Activated CD8-positive, alpha-beta T cell treated with anti-CD3 and anti-CD28 coated beads, Interleukin-2, amount 10 ng/mL, durations not matched to agents 7 days and 5 days (primary cell): ENCODE measurements around the gene MMP23B. TPM values are rescaled to one million over a fixed set of nuclear protein-coding genes. Genes with fewer than 3 reads are reported as not detected.

Experiments used
- ATAC-seq: fragments of 150-1000 bp; cut with Tn5 transposase; one replicate; pipeline ENCODE4 v1.10.0; 2021; ENCODE audit warnings: moderate library complexity
- CTCF ChIA-PET: fragments of 350-600 bp; sonication (Branson Sonifier 250); formaldehyde crosslinking; loops from one replicate; lab custom pipeline; 2021; ENCODE audit warnings: antibody characterized with exemption; lab: Charles Lee
- POLR2A ChIA-PET: fragments of 350-600 bp; sonication (Branson Sonifier 250); formaldehyde crosslinking; loops from one replicate; lab custom pipeline; 2021; ENCODE audit warnings: antibody characterized with exemption; lab: Charles Lee
- DNase-seq: peaks from one replicate; pipeline ENCODE4 v3.0.0-alpha.2; 2020
- H3K27ac Mint-ChIP-seq: one replicate; pipeline ENCODE4 v1.8.0; 2021; ENCODE audit warnings: mild to moderate bottlenecking, mixed read lengths
- H3K27me3 Mint-ChIP-seq: one replicate; pipeline ENCODE4 v1.8.0; 2021; ENCODE audit warnings: low read depth, mixed read lengths
- H3K36me3 Mint-ChIP-seq: one replicate; pipeline ENCODE4 v1.8.0; 2021; ENCODE audit warnings: low read depth, mixed read lengths
- H3K4me1 Mint-ChIP-seq: one replicate; pipeline ENCODE4 v1.8.0; 2021; ENCODE audit warnings: low read depth, mixed read lengths
- H3K4me3 Mint-ChIP-seq: one replicate; pipeline ENCODE4 v1.8.0; 2021; ENCODE audit warnings: mild to moderate bottlenecking, mixed read lengths
- H3K9me3 Mint-ChIP-seq: one replicate; pipeline ENCODE4 v1.8.0; 2022; ENCODE audit warnings: mixed read lengths; ENCODE audit not compliant: insufficient read depth
- total RNA-seq, 2 experiments: library from RNA; stranded (reverse); gene quantifications; one replicate each; pipeline ENCODE4 v1.2.3, GENCODE V29; 2021

Gene MMP23B
- total RNA-seq, 2 experiments from 2014 or later: 1.7 to 2.0 TPM

DNA sequence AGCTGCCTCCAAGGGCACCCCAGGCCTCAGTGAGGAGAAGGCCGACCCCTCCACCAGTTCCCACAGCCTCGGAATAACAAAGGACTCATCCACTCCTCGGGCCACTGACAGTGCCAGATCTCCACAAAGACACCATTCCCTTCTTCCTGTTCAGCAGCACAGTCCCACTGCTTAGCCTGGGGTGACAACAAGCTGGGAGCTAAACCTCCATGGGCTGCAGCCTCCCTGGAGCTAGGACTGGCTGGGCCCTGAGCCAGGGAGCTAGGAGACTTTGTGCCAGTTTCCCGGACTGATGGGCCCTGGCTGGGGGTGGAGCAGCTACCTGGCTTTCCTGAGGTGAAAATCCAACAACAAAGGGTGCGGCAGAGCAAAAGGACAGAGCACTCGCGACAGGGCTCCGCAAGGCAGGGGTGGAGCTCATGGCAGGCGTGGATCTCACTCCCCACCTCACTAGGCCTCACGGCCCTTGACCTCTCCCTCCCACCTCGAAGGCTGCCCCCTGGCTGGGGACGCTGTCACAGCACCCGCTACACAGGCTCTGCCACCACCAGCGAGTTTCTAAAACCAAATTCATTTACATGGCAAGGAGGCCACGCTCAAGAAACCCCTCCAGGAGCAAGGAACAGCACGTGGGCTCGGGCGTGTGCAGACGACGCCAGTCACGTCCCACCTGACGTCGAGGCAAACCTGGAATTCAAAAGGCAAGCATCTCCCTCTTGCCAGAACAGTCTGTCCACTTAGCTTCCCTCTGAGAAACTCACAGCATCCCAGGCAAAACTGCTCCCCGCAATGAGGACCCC, 46.8 kb downstream of the MMP23B start:
- POLR2A ChIA-PET: interaction anchor here (0.6 to 2.1 kb wide), 9 partner anchors 9 to 309 kb away, joined by 3 to 10 read pairs (median 4); partner anchors contain the start of gene MIB2
- DNase-seq: peak; percentile 88
- CTCF ChIA-PET: interaction anchor here (0.7 to 2.2 kb wide), 17 partner anchors 9 to 230 kb away, joined by 3 to 20 read pairs (median 4); partner anchors contain the start of gene MIB2

DNA sequence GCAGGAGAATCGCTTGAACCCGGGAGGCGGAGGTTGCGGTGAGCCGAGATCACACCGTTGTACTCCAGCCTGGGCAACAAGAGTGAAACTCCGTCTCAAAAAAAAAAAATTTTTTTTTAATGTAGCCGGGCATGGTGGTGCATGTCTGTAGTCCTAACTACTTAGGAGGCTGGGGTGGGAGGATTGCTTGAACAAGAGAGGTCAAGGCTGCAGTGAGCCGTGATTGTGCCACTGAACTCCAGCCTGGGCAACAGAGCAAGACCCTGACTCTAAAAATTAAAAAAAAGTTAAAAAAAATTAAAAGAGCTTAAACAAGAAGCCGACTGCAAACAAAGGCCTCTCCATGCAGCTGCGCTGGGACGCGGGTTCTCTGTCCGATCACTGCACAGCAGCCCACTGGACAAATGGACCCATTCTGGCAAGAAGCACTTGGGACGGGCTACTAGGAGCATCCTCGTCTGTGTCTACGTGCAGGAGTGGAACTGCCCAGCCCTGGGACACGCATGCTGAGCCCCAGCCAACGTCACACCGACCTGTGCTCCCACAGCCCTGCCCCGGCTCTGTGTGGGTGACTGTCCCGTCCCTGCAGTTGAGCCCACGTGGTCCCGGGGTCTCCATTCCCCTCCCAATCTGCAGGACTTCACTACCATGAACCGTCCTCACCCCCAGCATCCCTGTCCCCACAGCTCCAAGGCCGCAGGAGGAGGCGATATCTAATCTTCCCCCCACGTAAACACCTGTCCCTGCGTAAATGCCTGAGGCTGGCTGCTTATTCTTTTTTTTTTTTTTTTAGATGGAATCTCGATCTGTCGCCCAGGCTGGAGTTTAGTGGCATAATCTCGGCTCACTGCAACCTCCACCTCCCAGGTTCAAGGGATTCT, 48.3 kb downstream of the MMP23B start:
- H3K36me3 Mint-ChIP-seq: peaks cover 14% of the 10 kb centered on the region
- ChIA-PET CTCF (interaction anchor here (2.2 kb wide), 1 partner anchor 11 kb away, joined by 14 read pairs; no protein-coding TSS in a partner anchor), POLR2A (interaction anchor here (1.1 kb wide), 1 partner anchor 44 kb away, joined by 3 read pairs; the partner anchor contains the start of gene CDK11A)
- H3K4me3 Mint-ChIP-seq: no peak overlapping the region
- ATAC-seq (no peak), DNase-seq (peak; percentile 17)
- no peaks in the 10 kb centered on the region for H3K27me3 Mint-ChIP-seq
- H3K27ac Mint-ChIP-seq: no peak overlapping the region
- no peaks in the 10 kb centered on the region for H3K9me3 Mint-ChIP-seq
- peaks cover 25% of the 10 kb centered on the region for H3K4me1 Mint-ChIP-seq

More for the DNA sequence above, 46.8 kb downstream of the MMP23B start:
- Mint-ChIP-seq H3K9me3 (no peaks in the 10 kb centered on the region), H3K36me3 (peaks cover 20% of the 10 kb centered on the region), H3K4me3 (peak overlapping the region; percentile 89), H3K27me3 (no peaks in the 10 kb centered on the region), H3K27ac (peak overlapping the region; percentile 98), H3K4me1 (peaks cover 26% of the 10 kb centered on the region)
- ATAC-seq: peak; percentile 82

DNA sequence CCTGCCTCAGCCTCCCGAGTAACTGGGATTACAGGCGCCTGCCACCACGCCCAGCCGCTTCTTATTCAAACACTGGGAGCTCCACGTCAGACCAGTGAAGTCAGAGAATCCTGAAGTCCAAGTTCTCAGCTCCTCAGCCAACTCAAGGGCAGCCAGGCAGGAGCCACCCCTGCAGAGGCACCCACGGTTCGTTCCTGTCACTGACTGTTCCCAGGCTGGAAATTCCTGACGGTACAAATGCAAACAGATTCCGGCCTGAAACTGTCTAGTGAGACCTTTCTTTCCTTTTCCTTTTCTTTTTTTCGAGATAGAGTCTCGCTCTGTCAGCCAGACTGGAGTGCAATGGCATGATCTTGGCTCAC, 48.9 kb downstream of the MMP23B start:
- DNase-seq (peak; percentile 8), ATAC-seq (no peak)
- POLR2A ChIA-PET: interaction anchor here (1.1 kb wide), 1 partner anchor 44 kb away, joined by 3 read pairs; the partner anchor contains the start of gene CDK11A

DNA sequence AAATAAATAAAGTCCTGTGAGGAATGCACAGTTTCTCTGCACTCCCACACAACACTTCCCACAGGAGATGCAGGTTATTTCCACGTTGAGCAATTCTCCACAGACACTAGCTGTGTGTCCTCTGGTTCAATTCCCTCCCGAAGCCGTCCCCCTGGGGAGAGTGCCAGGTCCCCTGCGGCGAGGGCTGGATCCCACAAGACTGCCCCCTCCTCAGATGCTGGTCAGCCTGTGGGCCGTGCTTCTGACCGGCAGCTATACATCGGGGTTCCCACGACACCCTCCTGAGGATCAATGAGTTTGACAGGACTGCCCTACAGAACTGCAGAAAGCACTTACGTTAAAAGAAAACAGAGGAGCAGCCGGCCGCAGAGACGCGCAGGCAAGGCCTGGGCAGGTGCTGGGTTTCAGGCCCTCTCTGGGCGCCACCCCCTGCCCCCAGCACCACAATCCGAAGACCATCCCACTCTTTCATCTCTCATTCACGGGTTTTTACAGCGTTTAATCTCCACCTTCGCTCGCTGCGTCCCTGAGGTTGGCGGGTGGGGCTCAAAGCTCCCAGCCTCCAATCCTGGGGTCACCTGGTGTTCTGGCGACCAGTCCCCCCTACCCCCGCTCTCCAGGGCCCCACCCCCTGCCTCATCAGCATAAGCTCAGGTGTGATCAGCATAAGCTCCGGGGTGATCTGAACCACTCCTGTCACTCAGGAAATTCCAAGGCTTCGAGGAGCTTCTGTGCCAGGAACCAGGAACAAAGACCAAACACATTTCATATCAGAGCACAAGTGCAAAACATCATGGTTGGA, 51.3 kb downstream of the MMP23B start:
- ChIA-PET POLR2A (interaction anchor here (0.6 kb wide), 1 partner anchor 31 kb away, joined by 4 read pairs; no protein-coding TSS in a partner anchor), CTCF (no interaction called here)
- H3K9me3 Mint-ChIP-seq: no peaks in the 10 kb centered on the region
- H3K27ac Mint-ChIP-seq: peak overlapping the region; percentile 20
- peaks cover 14% of the 10 kb centered on the region for H3K4me1 Mint-ChIP-seq
- H3K27me3 Mint-ChIP-seq: no peaks in the 10 kb centered on the region
- ATAC-seq (no peak), DNase-seq (peak; percentile 17)
- peaks cover 11% of the 10 kb centered on the region for H3K36me3 Mint-ChIP-seq
- H3K4me3 Mint-ChIP-seq: no peak overlapping the region

More for the DNA sequence above, 48.9 kb downstream of the MMP23B start:
- Mint-ChIP-seq H3K4me3 (no peak overlapping the region), H3K36me3 (peaks cover 16% of the 10 kb centered on the region), H3K4me1 (peaks cover 27% of the 10 kb centered on the region), H3K27me3 (no peaks in the 10 kb centered on the region), H3K27ac (no peak overlapping the region), H3K9me3 (no peaks in the 10 kb centered on the region)
- CTCF ChIA-PET: no interaction called here

Other genes with a start within 250 kb of the MMP23B start
- 100 to 1,000 TPM in 1 of 2 experiments, 10 to 100 TPM in 1; 98.3 to 110 TPM for gene CCNL2, start 232.8 kb upstream of the MMP23B start, total RNA-seq
- gene MRPL20, start 224.9 kb upstream of the MMP23B start, total RNA-seq: 100 to 1,000 TPM; 111 to 117 TPM
- not detected for gene ANKRD65, start 210.9 kb upstream of the MMP23B start, total RNA-seq
- gene VWA1, start 196.5 kb upstream of the MMP23B start, total RNA-seq: under 1 TPM; 0.21 to 0.29 TPM
- 1 to 10 TPM; 1.0 to 1.4 TPM for gene ATAD3C, start 182.5 kb upstream of the MMP23B start, total RNA-seq
- gene ATAD3B, start 160.4 kb upstream of the MMP23B start, total RNA-seq: 10 to 100 TPM; 41.5 to 49.6 TPM
- 10 to 100 TPM; 51.6 to 57.4 TPM for gene ATAD3A, start 120.0 kb upstream of the MMP23B start, total RNA-seq
- gene TMEM240, start 91.5 kb upstream of the MMP23B start, total RNA-seq: 1 to 10 TPM; 1.0 to 1.1 TPM
- 100 to 1,000 TPM; 123 to 129 TPM for gene SSU72, start 57.3 kb upstream of the MMP23B start, total RNA-seq
- 1 to 10 TPM; 7.5 to 9.3 TPM for gene FNDC10, start 32.0 kb upstream of the MMP23B start, total RNA-seq
- 10 to 100 TPM; 49.3 to 50.7 TPM for gene MIB2, start 16.7 kb upstream of the MMP23B start, total RNA-seq
- gene CDK11B, start 26.8 kb downstream of the MMP23B start, total RNA-seq: 10 to 100 TPM; 35.4 to 39.5 TPM
- 10 to 100 TPM; 39.6 to 40.7 TPM for gene SLC35E2B, start 60.6 kb downstream of the MMP23B start, total RNA-seq
- 10 to 100 TPM; 83.6 to 85.8 TPM for gene CDK11A, start 92.2 kb downstream of the MMP23B start, total RNA-seq
- 10 to 100 TPM; 82.0 to 82.9 TPM for gene NADK, start 146.3 kb downstream of the MMP23B start, total RNA-seq